DOHH2 (cell line): ENCODE measurements around the gene TNRC6C.

Experiments used
- H3F3A ChIP-seq: fragments of 200-600 bp; sonication (generic), shearing (Covaris generic); 2 replicates; pipeline ENCODE4 v1.6.0; 2016; ENCODE audit warnings: antibody characterized with exemption, mild to moderate bottlenecking; ENCODE audit not compliant: control insufficient read depth, insufficient read depth
- H3K27ac ChIP-seq: fragments of 200-600 bp; sonication (generic); 2 replicates; pipeline ENCODE4 v1.5.1; 2014; ENCODE audit warnings: low read depth, mild to moderate bottlenecking, low read length, moderate library complexity
- H3K27me3 ChIP-seq: fragments of 200-600 bp; sonication (generic); 2 replicates; pipeline ENCODE4 v1.6.1; 2014; ENCODE audit warnings: mild to moderate bottlenecking, low read length, mixed read lengths; ENCODE audit not compliant: control insufficient read depth
- H3K36me3 ChIP-seq: fragments of 200-600 bp; sonication (generic); 2 replicates; pipeline ENCODE4 v1.6.1; 2014; ENCODE audit warnings: mild to moderate bottlenecking, low read length, moderate library complexity, mixed read lengths; ENCODE audit not compliant: control insufficient read depth
- H3K4me1 ChIP-seq: fragments of 200-600 bp; sonication (generic); 2 replicates; pipeline ENCODE4 v1.6.1; 2014; ENCODE audit warnings: mild to moderate bottlenecking, low read length, mixed read lengths; ENCODE audit not compliant: control insufficient read depth
- H3K4me2 ChIP-seq: fragments of 200-600 bp; sonication (generic); 2 replicates; pipeline ENCODE4 v1.6.0; 2014; ENCODE audit warnings: mild to moderate bottlenecking, low read length, moderate library complexity
- H3K4me3 ChIP-seq: fragments of 200-600 bp; sonication (generic); 2 replicates; pipeline ENCODE4 v1.5.1; 2014; ENCODE audit warnings: mild to moderate bottlenecking, low read length, mixed read lengths
- H3K79me2 ChIP-seq: fragments of 200-600 bp; sonication (generic); 2 replicates; pipeline ENCODE4 v1.6.1; 2014; ENCODE audit warnings: mild to moderate bottlenecking, low read length, mixed read lengths; ENCODE audit not compliant: control insufficient read depth
- H3K9me2 ChIP-seq: fragments of 200-600 bp; sonication (generic); replicated peaks from 2 replicates; pipeline ENCODE4 v1.6.1; 2014; ENCODE audit warnings: mild to moderate bottlenecking, low read length, mixed read lengths; ENCODE audit not compliant: control insufficient read depth
- H3K9me3 ChIP-seq: fragments of 200-600 bp; sonication (generic); 2 replicates; pipeline ENCODE4 v1.6.1; 2014; ENCODE audit warnings: antibody characterized with exemption, low read length, mixed read lengths; ENCODE audit not compliant: control insufficient read depth, insufficient read depth
- H4K20me1 ChIP-seq: fragments of 200-600 bp; sonication (generic); 2 replicates; pipeline ENCODE4 v1.6.0; 2014; ENCODE audit warnings: low read depth, mild to moderate bottlenecking, antibody characterized with exemption, low read length, moderate library complexity; ENCODE audit not compliant: control insufficient read depth, insufficient read depth
- EZH2phosphoT487 ChIP-seq: fragments of 200-600 bp; sonication (generic); IDR thresholded peaks from 2 replicates; pipeline ENCODE4 v1.6.1; 2017; ENCODE audit warnings: borderline replicate concordance, mild to moderate bottlenecking, antibody characterized with exemption, low read length, moderate library complexity, mixed read lengths
- TF ChIP-seq, protein P1 (sequence below): fragments of 200-600 bp; sonication (generic); IDR thresholded peaks from one replicate; pipeline ENCODE4 v1.5.1; 2014; ENCODE audit warnings: antibody characterized with exemption, mild to moderate bottlenecking, low read depth, low read length; ENCODE audit not compliant: poor library complexity, severe bottlenecking

Gene TNRC6C

DNA sequence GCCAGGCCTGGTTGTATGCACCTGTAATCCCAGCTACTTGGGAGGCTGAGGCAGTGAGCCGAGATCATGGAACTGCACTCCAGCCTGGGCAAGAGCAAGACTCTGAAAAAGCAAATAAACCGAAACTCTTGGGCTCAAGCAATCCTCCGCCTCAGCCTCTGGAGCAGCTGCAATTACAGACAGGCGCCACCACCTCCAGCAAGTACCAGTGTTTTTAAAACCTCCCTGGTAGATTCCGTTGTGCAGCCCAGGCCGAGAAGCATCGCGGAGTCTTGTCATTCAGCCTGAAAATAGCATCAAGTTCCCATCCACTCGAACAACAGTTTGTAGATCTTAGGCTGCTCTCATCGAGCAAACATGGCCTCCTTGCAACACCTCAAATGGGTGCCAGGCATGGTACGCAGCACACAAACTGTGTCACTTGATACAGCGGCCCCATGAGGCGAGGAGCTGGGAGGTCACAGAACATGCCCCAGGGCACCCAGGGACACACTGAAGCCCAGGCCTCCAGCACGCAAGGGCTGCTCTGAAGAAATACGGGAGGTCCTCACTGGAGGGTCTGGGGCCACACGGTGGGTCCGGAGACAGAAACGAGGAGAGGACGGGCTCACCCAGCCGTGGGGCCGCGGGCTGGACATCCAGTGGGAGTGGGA, 152.0 kb downstream of the TNRC6C start:
- Histone ChIP-seq H3F3A (peaks cover 22% of the 10 kb centered on the region), H3K4me1 (peaks cover 10% of the 10 kb centered on the region), H3K9me3 (no peaks in the 10 kb centered on the region), H3K9me2 (no peaks in the 10 kb centered on the region), H3K4me3 (no peak overlapping the region), H3K27ac (no peak overlapping the region), H4K20me1 (no peaks in the 10 kb centered on the region), H3K36me3 (peaks cover 68% of the 10 kb centered on the region), H3K79me2 (peaks cover 7% of the 10 kb centered on the region), H3K4me2 (no peak overlapping the region), H3K27me3 (no peaks in the 10 kb centered on the region)
- no peak for TF ChIP-seq EZH2phosphoT487
- TF ChIP-seq, protein P1, sequence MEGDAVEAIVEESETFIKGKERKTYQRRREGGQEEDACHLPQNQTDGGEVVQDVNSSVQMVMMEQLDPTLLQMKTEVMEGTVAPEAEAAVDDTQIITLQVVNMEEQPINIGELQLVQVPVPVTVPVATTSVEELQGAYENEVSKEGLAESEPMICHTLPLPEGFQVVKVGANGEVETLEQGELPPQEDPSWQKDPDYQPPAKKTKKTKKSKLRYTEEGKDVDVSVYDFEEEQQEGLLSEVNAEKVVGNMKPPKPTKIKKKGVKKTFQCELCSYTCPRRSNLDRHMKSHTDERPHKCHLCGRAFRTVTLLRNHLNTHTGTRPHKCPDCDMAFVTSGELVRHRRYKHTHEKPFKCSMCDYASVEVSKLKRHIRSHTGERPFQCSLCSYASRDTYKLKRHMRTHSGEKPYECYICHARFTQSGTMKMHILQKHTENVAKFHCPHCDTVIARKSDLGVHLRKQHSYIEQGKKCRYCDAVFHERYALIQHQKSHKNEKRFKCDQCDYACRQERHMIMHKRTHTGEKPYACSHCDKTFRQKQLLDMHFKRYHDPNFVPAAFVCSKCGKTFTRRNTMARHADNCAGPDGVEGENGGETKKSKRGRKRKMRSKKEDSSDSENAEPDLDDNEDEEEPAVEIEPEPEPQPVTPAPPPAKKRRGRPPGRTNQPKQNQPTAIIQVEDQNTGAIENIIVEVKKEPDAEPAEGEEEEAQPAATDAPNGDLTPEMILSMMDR = no peak

DNA sequence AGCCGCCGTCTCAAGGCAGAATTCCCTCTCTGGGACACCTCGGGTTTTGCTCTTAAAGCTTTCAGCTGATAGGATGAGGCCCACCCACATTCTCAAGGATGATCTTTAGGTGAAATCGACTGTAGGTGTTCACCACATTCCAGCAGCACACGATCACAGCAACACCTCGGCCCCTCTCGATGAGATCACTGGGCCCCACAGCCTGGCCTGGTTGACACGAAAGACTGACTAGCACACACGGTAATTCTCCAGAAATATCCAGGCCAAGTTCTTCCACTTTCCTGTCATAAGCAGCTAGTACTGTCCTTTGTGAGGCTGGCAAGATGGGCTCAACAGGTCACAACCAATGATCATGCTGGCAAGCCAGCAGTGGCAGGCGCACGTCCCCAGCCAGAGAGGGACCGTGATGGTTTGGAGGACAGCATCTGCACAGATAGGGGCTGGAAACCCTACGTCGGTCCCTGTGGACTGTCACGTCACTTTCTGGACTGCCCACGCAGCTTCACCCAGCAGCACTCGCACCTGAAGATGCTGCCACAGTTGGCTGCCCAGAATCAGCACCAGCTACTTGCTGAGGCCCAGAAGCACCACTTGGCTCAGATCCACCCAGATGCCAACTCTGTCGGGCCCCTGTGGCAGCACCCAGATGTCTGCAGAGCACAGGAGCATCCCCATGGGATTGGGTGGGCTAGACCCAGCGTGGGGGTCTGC, 152.7 kb downstream of the TNRC6C start:
- H3K4me2 ChIP-seq = no peak overlapping the region
- H3K27me3 ChIP-seq = no peaks in the 10 kb centered on the region
- H3F3A ChIP-seq = peaks cover 17% of the 10 kb centered on the region
- TF ChIP-seq, protein P1 = no peak
- TF ChIP-seq EZH2phosphoT487 = no peak
- H3K4me1 ChIP-seq = peaks cover 10% of the 10 kb centered on the region
- H3K36me3 ChIP-seq = peaks cover 68% of the 10 kb centered on the region
- H4K20me1 ChIP-seq = no peaks in the 10 kb centered on the region
- no peaks in the 10 kb centered on the region for H3K9me2 ChIP-seq
- no peaks in the 10 kb centered on the region for H3K9me3 ChIP-seq
- H3K79me2 ChIP-seq = peaks cover 7% of the 10 kb centered on the region
- H3K4me3 ChIP-seq = no peak overlapping the region
- H3K27ac ChIP-seq = no peak overlapping the region

DNA sequence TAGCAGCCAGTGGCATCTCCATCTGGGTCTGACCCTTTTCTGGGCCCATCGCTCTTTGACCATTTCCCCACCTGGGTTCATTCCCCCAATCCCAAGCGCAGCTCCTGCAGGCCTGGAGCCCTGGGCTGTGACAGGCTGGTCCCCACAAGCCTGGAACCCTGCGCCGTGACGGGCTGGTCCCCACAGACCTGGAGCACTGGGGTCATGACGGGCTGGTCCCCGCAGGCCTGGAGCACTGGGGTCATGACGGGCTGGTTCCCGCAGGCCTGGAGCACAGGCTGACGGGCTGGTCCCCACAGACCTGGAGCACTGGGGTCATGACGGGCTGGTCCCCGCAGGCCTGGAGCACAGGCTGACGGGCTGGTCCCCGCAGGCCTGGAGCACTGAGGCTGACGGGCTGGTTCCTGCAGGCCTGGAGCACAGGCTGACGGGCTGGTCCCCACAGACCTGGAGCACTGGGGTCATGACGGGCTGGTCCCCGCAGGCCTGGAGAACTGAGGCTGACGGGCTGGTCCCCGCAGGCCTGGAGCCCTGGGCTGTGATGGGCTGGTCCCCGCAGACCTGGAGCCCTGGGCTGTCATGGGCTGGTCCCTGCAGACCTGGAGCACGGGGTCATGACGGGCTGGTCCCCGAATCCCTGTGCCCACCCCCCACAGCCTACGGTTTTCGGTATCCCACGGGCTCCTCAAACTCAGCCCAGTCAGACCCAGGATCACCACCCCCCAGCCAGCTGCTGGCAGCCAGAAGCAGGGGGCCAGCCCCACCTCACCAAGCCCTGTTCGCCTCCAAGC, 153.4 kb downstream of the TNRC6C start:
- no peaks in the 10 kb centered on the region for H4K20me1 ChIP-seq
- TF ChIP-seq, protein P1 = no peak
- TF ChIP-seq EZH2phosphoT487 = no peak
- H3K27me3 ChIP-seq = no peaks in the 10 kb centered on the region
- H3K4me3 ChIP-seq = no peak overlapping the region
- H3K36me3 ChIP-seq = peaks cover 71% of the 10 kb centered on the region
- H3K4me2 ChIP-seq = no peak overlapping the region
- peaks cover 7% of the 10 kb centered on the region for H3K79me2 ChIP-seq
- peaks cover 10% of the 10 kb centered on the region for H3F3A ChIP-seq
- no peaks in the 10 kb centered on the region for H3K9me3 ChIP-seq
- H3K4me1 ChIP-seq = peaks cover 10% of the 10 kb centered on the region
- H3K9me2 ChIP-seq = no peaks in the 10 kb centered on the region
- no peak overlapping the region for H3K27ac ChIP-seq
